DND-41 (cell line): ENCODE results near the gene SV2B.

Experiments used
- EZH2 ChIP-seq: IDR thresholded peaks from 3 replicates; pipeline ENCODE4 v1.6.1; 2012; ENCODE audit warnings: borderline replicate concordance, low read depth, mild to moderate bottlenecking, moderate library complexity, low read length, inconsistent platforms; ENCODE audit not compliant: severe bottlenecking
- TF ChIP-seq, protein P1 (sequence below): IDR thresholded peaks from 2 replicates; pipeline ENCODE4 v1.5.1; 2012; ENCODE audit warnings: borderline replicate concordance, low read length, moderate library complexity, mild to moderate bottlenecking; ENCODE audit not compliant: poor library complexity, severe bottlenecking; ENCODE audit errors: extremely low read depth

DNA sequence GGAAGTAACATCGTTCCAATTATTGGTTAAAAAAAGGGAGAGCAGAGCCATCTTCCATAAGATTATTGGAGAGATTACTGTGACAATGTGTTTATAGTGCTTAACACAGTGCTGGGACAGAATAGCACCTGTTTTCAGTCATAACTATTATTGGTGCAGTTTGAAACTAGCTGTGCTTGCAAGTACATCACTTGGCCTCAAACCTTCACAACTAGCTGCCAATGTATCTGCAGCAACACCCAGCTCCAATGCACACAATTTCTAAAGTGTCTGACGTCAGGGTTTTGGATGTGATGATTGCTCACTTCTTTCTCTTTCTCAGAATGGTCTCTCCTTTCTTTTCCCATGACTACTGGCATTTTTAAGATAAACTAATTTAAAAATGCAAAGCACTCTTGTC is 246.2 kb downstream of the SV2B start:
- TF ChIP-seq, protein P1, sequence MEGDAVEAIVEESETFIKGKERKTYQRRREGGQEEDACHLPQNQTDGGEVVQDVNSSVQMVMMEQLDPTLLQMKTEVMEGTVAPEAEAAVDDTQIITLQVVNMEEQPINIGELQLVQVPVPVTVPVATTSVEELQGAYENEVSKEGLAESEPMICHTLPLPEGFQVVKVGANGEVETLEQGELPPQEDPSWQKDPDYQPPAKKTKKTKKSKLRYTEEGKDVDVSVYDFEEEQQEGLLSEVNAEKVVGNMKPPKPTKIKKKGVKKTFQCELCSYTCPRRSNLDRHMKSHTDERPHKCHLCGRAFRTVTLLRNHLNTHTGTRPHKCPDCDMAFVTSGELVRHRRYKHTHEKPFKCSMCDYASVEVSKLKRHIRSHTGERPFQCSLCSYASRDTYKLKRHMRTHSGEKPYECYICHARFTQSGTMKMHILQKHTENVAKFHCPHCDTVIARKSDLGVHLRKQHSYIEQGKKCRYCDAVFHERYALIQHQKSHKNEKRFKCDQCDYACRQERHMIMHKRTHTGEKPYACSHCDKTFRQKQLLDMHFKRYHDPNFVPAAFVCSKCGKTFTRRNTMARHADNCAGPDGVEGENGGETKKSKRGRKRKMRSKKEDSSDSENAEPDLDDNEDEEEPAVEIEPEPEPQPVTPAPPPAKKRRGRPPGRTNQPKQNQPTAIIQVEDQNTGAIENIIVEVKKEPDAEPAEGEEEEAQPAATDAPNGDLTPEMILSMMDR, result no peak
- TF ChIP-seq EZH2, result no peak
